ENCODE results near the gene TRAPPC6A. TPM values are rescaled to one million over a fixed set of nuclear protein-coding genes. Genes with fewer than 3 reads are reported as not detected.
"Not testable (repeated sequence)": the region's sequence is repeated elsewhere in the genome, so short reads cannot be mapped to it uniquely, and the experiment has no call there.

Gene TRAPPC6A
- total RNA-seq, 1 donor from 2014 or later: 14.2 TPM

GRCh38 chr19:45119582-45119981 lies 58.5 kb downstream of the TRAPPC6A start:
- ATAC-seq (no peak), DNase-seq (ENCODE audit: missing footprints) (peak; percentile 62)
- intact Hi-C loops (cut with DNase I): no loop called here

- intact Hi-C loops (cut with DNase I); ATAC-seq: not testable (repeated sequence)
- peak; percentile 20 for DNase-seq (ENCODE audit: missing footprints)
These were observed 59.3 kb downstream of the TRAPPC6A start for GRCh38 chr19:45118591-45119355.

- intact Hi-C loops (cut with DNase I): no loop called here
- ATAC-seq (no peak), DNase-seq (ENCODE audit: missing footprints) (peak; percentile 40)
These were observed 59.9 kb downstream of the TRAPPC6A start for GRCh38 chr19:45118106-45118505.

- intact Hi-C loops (cut with DNase I): no loop called here
- DNase-seq (ENCODE audit: missing footprints) (peak; percentile 39), ATAC-seq (no peak)
These were observed 60.4 kb downstream of the TRAPPC6A start for GRCh38 chr19:45117671-45118070.

DNA sequence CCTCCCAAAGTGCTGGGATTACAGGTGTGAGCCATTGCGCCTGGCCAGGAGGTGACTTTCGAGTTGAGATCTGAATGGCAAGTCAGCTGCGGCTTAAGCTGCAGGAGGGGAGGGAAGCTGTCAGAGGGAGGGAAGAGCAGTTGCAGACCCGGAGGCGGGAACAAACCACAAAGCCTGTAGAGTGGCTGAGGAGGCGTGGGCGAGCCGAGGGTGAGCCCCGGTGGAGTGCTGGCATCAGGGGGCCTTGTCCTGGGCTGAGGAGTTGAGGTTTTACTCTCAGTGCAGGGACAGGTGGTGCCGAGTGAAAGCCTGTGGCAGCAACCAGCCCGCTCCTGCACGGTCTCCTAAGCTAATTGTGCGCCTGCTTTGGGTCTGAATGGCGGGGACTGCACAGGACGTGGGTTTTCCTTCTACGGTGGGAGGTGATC lies 60.9 kb downstream of the TRAPPC6A start:
- intact Hi-C loops (cut with DNase I): no loop called here
- DNase-seq (ENCODE audit: missing footprints): peak; percentile 48
- ATAC-seq: no peak

DNA sequence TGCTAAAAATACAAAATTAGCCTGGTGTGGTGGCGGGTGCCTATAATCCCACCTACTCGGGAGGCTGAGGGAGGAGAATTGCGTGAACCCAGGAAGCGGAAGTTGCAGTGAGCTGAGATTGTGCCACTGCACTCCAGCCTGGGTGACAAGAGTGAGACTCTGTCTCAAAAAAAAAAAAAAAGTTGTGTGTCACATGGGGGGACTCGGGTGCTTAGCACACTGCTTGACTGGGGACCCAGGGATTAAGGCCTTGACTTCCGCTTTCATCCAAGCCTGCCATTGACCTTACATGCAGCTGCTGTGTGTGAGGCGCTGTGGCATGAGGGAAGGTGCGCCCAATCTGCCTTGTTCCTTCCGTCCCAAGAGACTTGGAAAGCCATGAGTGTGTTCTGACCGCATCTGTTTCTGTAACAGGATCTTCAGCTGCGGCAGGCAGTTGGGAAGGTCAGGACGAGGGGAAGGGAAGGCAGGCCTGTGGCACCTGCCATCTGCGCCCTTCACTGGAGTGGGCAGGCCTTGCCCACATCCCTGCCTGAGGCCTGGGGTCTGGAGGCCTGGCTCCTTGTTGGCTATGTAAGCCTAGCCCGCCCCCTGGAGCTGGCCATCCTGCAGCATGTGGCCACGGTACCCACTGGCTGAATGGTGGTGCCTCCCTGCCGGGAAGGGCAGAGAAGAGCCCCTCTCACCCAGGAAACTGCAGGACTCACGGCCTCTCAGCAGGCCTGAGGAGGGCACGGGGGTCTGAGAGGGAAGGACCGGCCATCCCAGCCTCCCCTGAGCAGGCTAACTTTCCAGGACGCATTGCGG lies 62.0 kb downstream of the TRAPPC6A start:
- ATAC-seq (no peak), DNase-seq (ENCODE audit: missing footprints) (peak; percentile 52)
- intact Hi-C loops (cut with DNase I): no loop called here

DNA sequence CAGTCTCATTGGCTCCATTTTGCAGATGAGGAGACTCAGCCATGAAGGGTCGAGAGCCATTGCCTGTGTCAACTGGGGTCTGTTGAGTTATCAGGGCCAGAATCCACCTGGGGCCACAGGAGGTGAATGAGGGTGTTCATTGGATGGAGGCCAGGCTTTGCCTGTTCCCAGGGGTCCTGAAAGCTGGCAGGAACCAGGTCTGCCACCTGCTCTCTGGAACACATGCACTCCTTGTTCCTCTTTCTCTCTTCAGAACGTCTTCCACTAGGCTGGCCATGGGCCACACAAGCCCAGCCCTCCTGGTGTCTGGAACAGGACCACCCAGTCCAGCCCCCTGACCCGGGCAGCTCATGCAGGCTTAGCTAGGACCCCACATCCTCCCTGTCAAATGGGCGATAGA lies 63.9 kb downstream of the TRAPPC6A start:
- peak; percentile 17 for DNase-seq (ENCODE audit: missing footprints)
- ATAC-seq: no peak
- intact Hi-C loops (cut with DNase I): no loop called here

GRCh38 chr19:45113628-45114027 lies 64.4 kb downstream of the TRAPPC6A start:
- ATAC-seq: no peak
- DNase-seq (ENCODE audit: missing footprints): no peak
- intact Hi-C loops (cut with DNase I): no loop called here

Other genes with a start within 250 kb of the TRAPPC6A start
- gene APOC4, start 236.0 kb downstream of the TRAPPC6A start, total RNA-seq: not detected
- not detected for gene APOC2, start 232.2 kb downstream of the TRAPPC6A start, total RNA-seq
- gene CLPTM1, start 222.9 kb downstream of the TRAPPC6A start, total RNA-seq: 90.1 TPM
- gene RELB, start 176.8 kb downstream of the TRAPPC6A start, total RNA-seq: 4.2 TPM
- gene CLASRP, start 139.2 kb downstream of the TRAPPC6A start, total RNA-seq: 33.4 TPM
- gene ZNF296, start 101.8 kb downstream of the TRAPPC6A start, total RNA-seq: 0.19 TPM
- 15.5 TPM for gene GEMIN7, start 99.0 kb downstream of the TRAPPC6A start, total RNA-seq
- 15.1 TPM for gene PPP1R37, start 85.1 kb downstream of the TRAPPC6A start, total RNA-seq
- not detected for gene NKPD1, start 17.3 kb downstream of the TRAPPC6A start, total RNA-seq
- 5.2 TPM for gene BLOC1S3, start 547 bp upstream of the TRAPPC6A start, total RNA-seq
- 0.97 TPM for gene EXOC3L2, start 67.2 kb upstream of the TRAPPC6A start, total RNA-seq
- 24.8 TPM for gene MARK4, start 73.0 kb upstream of the TRAPPC6A start, total RNA-seq
- 5,817 TPM for gene CKM, start 144.6 kb upstream of the TRAPPC6A start, total RNA-seq
- gene KLC3, start 162.5 kb upstream of the TRAPPC6A start, total RNA-seq: not detected
- gene ERCC2, start 192.3 kb upstream of the TRAPPC6A start, total RNA-seq: 12.7 TPM
- gene PPP1R13L, start 226.8 kb upstream of the TRAPPC6A start, total RNA-seq: 182 TPM
- gene POLR1G, start 228.4 kb upstream of the TRAPPC6A start, total RNA-seq: 8.5 TPM
- gene ERCC1, start 245.7 kb upstream of the TRAPPC6A start, total RNA-seq: 166 TPM

All from Right ventricle myocardium inferior (tissue), 1 donor.